GM21447 (cell line): ENCODE data around the gene RAD21L1.
"Not testable (repeated sequence)": the region's sequence is repeated elsewhere in the genome, so short reads cannot be mapped to it uniquely, and the experiment has no call there.

ENCODE experiments used
- ATAC-seq: cut with Tn5 transposase; IDR thresholded peaks from one replicate; pipeline ENCODE4 v1.9.1; 2021; ENCODE audit not compliant: unreplicated experiment

Gene RAD21L1

DNA sequence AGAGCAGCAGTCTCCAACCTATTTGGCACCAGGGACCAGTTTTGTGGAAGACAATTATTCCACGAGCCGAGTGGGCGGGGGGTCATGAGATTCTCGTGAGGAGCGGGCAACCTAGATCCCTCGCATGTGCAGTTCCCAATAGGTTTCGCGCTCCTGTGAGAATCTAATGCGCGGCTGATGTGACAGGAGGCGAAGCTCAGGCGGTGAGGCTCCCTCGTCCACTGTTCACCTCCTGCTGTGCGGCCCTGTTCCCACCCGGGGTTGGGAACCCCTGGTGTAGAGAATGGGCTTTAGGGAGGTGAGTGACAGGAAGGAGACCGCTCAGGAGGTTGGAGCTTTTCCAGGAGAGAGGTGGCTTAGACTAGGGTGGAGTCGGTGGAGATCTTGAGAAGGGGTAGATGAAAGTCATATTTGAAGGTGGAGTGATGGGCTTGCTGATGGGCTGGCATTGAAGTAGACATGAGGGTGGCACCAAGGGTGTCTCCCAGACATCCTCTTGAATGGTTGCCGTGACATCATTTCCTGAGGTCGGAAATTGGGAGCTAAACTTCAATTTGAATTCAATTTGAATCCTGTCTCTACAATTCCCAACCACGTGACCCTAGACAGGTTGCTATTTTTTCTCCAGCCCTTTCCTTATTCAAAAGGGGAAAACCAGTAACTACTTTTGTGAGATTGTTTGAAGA, 1.5 kb upstream of the RAD21L1 start:
- ATAC-seq, result no peak

DNA sequence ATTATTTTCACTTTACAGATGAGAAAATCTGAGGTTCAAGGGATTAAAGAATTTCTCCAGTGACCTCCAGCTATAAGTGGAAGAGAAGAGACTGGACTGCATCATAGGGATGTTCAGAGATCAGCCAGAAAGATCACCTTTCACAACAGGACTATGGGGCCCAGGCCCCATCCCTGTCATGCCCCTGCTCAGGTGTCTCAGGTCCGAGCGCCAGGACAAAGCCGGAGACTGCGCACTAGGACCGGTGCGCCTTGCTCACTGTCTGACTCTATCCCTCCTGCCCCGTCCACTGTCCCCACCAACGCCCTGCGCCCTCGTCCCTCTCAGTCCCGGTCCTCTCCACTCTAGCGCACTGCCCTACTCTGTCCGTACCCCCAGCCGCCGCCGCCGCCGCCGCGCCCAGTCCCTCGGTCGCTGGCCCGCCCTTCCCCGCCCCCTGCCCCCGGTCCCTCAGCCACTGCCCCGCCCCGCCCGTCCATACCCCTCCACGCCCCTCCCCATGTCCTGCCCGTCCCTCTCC, 521 bp upstream of the RAD21L1 start:
- ATAC-seq, result no peak

DNA sequence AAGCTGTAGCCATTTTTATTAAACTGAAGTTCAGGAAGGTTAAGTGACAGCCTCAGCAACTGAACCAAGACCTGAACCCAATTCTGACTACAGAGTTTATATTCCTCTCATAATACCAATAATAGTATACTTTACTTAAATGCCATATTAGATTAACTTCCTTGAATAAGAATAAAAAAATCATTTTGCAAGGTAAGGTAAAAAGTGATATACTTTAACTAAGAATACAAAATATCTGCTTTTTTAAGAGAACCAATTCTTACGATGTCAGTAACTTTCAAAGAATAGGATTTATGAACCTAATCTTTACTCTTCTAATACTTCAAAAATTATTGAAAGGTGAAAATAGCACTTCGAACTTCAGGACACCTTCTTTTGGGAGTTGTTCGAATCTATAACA, 3.7 kb downstream of the RAD21L1 start:
- no peak for ATAC-seq

GRCh38 chr20:1232286-1233111, 6.7 kb downstream of the RAD21L1 start:
- ATAC-seq, result no peak

DNA sequence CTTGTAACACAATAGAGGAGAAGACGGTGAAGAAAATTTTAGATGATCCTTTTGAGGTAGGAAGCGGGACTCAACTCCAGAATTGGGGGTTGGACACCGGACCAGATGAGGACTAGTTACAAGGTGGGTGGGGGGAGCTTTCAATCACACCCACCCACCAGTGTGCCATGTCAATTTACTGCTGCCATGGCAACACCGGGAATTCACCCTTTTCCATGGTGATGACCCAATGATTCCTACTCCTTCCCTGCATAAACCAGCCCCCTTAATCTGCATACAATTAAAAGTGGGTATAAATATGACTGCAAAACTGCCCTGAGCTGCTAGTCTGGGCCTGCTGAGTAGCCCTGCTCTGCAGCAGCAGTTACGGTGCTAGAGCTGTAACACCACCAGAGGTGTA, 14.7 kb downstream of the RAD21L1 start:
- ATAC-seq, result no peak

DNA sequence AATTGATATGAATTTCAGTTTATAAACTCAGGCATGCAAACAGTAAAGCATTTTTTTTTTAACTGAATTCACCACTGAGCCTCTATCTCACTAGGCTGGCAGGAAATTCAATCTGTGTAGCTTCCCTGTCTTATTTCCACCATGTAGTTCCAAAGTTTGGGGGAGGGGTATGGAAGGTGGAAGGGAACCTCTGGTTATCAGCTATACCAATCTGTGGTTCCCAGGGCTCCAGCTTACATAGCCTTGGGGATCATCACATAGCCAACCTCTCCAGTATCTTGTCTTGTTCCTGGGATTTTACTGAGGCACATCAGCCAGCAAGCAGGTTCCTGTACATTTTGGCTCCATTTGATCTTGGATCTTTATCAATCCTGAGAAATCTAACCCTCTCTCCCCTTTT, 15.6 kb downstream of the RAD21L1 start:
- no peak for ATAC-seq

- no peak for ATAC-seq
Observed at GRCh38 chr20:1242099-1242498, 16.3 kb downstream of the RAD21L1 start.

DNA sequence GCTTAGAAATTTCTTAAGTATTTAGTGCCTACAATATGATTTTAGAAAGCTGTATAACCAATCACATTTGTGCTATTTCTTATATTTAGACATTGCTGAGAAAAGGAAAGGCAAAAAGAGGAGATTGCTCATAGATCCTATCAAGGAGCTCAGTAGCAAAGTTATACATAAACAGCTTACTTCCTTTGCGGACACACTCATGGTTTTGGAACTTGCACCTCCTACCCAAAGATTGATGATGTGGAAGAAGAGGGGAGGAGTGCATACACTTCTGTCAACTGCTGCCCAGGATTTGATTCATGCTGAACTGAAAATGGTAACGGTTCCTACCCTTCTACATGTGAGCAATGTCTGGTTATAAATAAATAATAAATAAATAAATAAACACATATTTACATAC, 16.7 kb downstream of the RAD21L1 start:
- ATAC-seq, result no peak

- no peak for ATAC-seq
Observed at GRCh38 chr20:1245578-1245977, 19.7 kb downstream of the RAD21L1 start.

- ATAC-seq, result no peak
Observed at GRCh38 chr20:1247689-1248088, 21.8 kb downstream of the RAD21L1 start.

DNA sequence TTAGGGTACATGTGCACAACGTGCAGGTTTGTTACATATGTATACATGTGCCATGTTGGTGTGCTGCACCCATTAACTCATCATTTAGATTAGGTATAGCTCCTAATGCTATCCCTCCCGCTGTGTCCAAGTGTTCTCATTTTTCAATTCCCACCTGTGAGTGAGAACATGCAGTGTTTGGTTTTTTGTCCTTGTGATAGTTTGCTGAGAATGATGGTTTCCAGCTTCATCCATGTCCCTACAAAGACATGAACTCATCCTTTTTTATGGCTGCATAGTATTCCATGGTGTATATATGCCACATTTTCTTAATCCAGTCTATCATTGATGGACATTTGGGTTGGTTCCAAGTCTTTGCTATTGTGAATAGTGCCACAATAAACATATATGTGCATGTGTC, 24.4 kb downstream of the RAD21L1 start:
- ATAC-seq, result not testable (repeated sequence)

DNA sequence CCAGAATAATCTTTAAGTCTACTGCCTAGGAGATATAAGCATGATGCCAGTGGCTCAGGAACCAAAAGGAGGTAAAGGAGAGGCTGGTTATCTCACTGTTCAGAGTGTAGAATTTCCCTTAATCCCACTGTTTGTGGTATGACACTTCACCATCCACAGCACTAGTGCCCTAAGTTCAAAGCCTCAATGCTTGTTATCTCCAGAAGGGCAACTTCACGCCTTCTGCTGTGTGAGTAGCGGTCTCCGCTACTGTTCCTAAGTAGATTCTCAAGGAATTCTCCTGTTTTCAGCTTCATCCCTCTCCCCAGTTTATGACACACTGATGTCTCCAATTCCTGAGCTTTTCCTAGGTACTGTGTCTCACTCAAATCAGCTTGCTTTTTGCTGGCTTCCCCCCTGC, 26.6 kb downstream of the RAD21L1 start:
- ATAC-seq, result no peak

DNA sequence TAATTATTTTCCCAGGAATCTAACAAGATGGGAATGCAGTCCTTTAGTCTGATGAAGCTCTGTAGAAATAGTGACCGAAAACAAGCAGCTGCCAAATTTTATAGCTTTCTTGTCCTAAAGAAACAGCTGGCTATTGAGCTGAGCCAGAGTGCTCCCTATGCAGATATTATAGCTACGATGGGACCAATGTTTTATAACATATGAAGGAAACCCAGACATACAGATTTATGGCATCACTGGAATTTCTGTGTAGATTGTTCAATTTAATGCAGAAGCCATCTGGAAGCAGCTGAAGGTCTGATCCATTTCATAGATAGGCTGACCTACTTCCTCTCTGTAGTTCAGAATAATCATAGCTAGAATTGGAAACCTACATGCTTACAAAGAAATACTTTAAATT, 28.4 kb downstream of the RAD21L1 start:
- no peak for ATAC-seq

DNA sequence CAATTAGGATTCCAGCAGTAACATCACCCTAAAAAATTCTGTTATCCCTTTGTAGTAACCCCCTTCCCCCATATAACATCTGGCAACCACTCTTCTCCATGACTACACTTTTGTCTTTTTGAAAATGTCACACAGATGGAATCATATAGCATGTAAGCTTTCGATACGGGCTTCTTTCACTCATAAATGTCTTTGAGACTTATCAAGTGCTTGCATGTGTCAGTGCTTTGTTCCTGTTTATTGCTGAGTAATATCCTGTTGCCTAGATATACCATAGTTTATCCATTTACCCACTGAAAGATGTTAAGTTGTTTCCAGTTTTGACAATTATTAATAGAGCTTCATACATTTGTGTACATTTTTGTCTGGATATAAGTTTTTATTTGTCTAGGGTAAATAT, 29.8 kb downstream of the RAD21L1 start:
- no peak for ATAC-seq

DNA sequence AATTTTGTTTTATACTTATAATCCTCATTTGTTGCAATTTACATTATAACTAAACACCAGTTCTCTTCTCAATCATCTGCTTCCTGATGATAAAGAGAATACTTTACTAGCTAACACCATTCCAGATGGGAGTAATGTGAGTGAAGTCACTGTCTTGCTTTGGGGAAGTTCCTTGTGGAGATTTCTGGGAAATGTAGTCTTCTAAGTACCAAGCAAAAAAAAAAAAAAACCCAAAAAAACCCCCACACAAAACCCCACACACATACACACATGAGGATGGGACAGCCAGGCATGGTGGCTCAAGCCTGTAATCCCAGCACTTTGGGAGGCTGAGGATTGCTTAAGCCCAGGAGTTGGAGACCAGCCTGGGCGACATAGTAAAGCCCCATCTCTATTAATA, 38.0 kb downstream of the RAD21L1 start:
- ATAC-seq, result no peak

GRCh38 chr20:1264727-1265126, 38.9 kb downstream of the RAD21L1 start:
- ATAC-seq, result no peak

DNA sequence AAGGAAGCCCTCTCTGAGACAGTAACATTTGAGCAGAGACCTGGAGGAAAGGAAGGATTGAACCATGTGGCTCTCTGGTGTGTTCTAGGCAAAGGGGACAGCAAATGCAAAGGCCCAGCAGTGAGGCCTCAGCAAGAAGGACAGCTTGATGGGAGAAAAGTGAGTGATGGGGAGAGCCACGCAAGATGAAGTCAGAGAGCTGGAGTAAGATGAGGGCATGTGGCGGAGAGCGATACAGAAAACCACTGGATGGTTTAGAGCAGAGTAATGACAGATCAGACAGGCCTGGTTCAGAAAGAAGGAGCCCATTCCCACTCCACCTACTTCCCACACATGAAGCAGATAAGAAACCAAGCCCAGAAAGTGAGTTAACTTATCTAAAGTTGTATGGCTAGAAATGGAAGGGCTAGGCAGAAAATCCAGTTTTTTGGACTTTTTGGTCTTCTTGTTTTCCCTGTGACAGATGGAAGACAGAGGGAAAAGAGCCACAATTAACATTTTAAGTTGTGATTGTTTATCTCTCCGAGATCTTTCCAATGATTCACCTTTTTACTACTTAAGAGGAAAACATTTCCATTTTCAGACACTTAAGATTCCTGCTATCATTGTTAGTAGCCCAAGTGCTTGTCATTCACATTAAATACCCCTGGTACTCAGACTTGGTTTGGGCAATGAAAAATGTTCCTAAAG, 39.5 kb downstream of the RAD21L1 start:
- ATAC-seq, result no peak

- no peak for ATAC-seq
Observed at GRCh38 chr20:1265916-1266166, 40.0 kb downstream of the RAD21L1 start.

- ATAC-seq, result no peak
Observed at GRCh38 chr20:1266167-1266973, 40.5 kb downstream of the RAD21L1 start, which contains the start of gene SNPH. TSS of gene SNPH (plus strand) at chr20:1266294. CDS start at chr20:1296240, 29,946 bp downstream.

- ATAC-seq, result no peak
Observed at GRCh38 chr20:1267161-1267560, 41.3 kb downstream of the RAD21L1 start.

DNA sequence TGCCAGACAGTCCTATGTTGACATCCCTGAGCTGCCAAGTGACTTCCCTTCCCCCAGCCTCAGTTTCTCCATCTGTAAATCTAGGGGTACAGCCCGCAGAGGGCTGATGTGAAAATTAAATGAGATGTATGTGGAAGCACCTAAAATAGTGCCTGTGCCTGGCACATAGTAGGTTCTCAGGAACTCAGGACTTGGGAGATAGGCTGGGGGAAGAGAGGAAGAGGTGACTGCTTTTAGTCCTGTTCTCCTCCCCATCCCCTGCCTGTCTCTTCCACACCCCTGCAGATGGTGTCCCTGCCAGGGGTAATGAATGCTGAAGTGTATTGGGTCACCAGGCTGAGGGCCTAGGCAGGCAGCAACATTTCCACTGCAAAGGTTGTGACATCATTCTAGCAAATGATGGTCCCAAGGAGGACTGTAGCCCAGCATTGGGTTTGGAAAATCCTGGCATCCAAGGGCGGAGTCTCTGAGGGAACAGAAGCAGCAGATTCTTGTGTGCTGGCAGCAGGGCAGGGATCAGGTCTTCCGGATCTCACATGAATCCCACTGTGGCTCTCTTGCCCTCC, 42.0 kb downstream of the RAD21L1 start:
- ATAC-seq, result no peak
